Measurements from ENCODE around the gene STAM.
A peak's percentile ranks its signal among the peaks of the same experiment; 100 is the strongest.

Gene STAM

DNA sequence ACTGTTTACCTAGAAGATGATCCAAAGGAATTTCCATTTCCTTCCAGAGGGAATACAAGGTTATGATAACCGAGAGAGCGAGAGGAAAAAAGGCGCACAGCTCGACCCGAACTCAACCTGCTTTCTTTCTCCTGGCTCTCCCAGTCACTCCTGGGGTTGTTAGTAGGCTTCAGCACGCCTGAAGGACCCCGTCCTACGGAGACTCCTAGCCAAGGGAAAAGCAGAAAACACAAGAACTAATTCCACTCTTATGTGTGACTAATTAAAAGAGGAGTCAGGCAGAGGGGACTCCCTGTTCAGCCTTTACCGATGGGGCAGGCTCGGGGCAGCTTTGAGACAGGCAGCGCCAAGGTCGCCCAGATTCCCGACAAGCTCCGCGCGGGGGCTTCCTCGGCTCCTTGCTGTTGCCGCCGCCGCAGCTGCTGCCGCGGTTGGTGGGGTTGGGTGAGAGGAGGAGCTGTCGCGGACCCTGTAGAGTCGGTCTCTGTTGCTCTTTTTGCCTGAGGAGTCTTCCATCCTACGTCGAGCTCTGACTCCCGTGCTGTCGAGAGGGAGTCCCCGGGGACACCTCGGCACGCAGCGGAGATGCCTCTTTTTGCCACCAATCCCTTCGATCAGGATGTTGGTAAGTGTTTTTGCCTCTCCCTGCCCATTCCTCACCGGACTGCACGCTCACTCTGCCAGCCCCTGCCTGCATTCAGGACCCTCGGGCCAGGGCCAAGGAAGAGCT is at the start of gene STAM:
TSS of gene STAM (plus strand) at position 397 of the 730 bp plus-strand sequence. CDS start at position 586, 189 bp downstream.
- TF ChIP-seq, protein P1, sequence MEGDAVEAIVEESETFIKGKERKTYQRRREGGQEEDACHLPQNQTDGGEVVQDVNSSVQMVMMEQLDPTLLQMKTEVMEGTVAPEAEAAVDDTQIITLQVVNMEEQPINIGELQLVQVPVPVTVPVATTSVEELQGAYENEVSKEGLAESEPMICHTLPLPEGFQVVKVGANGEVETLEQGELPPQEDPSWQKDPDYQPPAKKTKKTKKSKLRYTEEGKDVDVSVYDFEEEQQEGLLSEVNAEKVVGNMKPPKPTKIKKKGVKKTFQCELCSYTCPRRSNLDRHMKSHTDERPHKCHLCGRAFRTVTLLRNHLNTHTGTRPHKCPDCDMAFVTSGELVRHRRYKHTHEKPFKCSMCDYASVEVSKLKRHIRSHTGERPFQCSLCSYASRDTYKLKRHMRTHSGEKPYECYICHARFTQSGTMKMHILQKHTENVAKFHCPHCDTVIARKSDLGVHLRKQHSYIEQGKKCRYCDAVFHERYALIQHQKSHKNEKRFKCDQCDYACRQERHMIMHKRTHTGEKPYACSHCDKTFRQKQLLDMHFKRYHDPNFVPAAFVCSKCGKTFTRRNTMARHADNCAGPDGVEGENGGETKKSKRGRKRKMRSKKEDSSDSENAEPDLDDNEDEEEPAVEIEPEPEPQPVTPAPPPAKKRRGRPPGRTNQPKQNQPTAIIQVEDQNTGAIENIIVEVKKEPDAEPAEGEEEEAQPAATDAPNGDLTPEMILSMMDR (IDR thresholded peaks at IDR 0.05; ENCODE audit: low read depth, low read length), result no peak
- in situ Hi-C loops (cut with HindIII; ENCODE audit: low sequenced_read_pairs), result no loop called here
- peak within 1 kb of the TSS; percentile 69 for H3K4me3 ChIP-seq (ENCODE audit: low read depth, low read length)
- DNase-seq (ENCODE audit: low read depth, low spot score), result peak; percentile 96

- no peak for DNase-seq (ENCODE audit: low read depth, low spot score)
- TF ChIP-seq, protein P1 (IDR thresholded peaks at IDR 0.05; ENCODE audit: low read depth, low read length), result no peak
- in situ Hi-C loops (cut with HindIII; ENCODE audit: low sequenced_read_pairs), result no loop called here
- no peak overlapping the region for H3K4me3 ChIP-seq (ENCODE audit: low read depth, low read length)
Observed at GRCh38 chr10:17597386-17597785, 46.6 kb upstream of the STAM start.

- peak; percentile 66 for DNase-seq (ENCODE audit: low read depth, low spot score)
- no peak overlapping the region for H3K4me3 ChIP-seq (ENCODE audit: low read depth, low read length)
- TF ChIP-seq, protein P1 (IDR thresholded peaks at IDR 0.05; ENCODE audit: low read depth, low read length), result peak; percentile 54
- in situ Hi-C loops (cut with HindIII; ENCODE audit: low sequenced_read_pairs), result no loop called here
Observed at GRCh38 chr10:17599089-17599488, 44.9 kb upstream of the STAM start.

DNA sequence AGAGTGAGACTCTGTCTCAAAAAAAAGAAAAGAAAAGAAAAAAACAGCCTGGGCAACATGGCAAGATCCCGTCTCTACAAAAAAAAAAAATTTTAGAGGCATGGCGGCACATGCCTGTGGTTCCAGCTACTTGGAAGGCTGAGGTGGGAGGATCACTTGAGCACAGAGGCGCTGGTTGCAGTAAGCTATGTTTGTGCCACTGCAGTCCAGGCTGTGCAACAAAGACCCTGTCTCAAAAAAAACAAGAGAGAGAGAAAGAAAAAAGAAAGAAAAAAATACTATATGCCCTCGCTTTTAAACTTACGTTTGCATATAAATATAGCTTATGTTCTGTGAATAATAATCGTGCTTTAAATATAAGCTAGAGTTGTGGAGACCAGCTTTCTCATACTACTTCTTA is 38.0 kb upstream of the STAM start:
- DNase-seq (ENCODE audit: low read depth, low spot score), result no peak
- in situ Hi-C loops (cut with HindIII; ENCODE audit: low sequenced_read_pairs), result no loop called here
- TF ChIP-seq, protein P1 (IDR thresholded peaks at IDR 0.05; ENCODE audit: low read depth, low read length), result no peak
- no peak overlapping the region for H3K4me3 ChIP-seq (ENCODE audit: low read depth, low read length)

- H3K4me3 ChIP-seq (ENCODE audit: low read depth, low read length), result no peak overlapping the region
- TF ChIP-seq, protein P1 (IDR thresholded peaks at IDR 0.05; ENCODE audit: low read depth, low read length), result no peak
- no peak for DNase-seq (ENCODE audit: low read depth, low spot score)
- in situ Hi-C loops (cut with HindIII; ENCODE audit: low sequenced_read_pairs), result no loop called here
Observed at GRCh38 chr10:17606547-17607040, 37.4 kb upstream of the STAM start.

DNA sequence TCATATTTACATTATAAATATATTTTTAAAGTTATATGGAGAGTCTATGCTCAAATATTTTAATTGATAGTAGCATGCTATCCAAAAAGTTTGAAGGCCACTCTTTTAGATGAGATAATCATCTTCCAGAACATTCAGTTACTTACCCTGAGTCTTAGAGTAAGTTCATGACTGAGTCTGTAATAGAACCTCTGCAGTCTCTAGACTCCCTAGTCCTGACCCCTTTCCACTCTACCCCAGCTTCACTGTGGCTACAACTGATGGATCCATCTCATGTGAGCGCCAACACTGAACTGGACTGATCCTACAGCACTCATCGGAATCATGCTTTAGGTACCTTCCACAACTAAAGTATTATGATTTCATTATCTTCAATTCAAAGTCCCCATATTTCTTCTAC is 36.9 kb upstream of the STAM start:
- in situ Hi-C loops (cut with HindIII; ENCODE audit: low sequenced_read_pairs), result no loop called here
- TF ChIP-seq, protein P1 (IDR thresholded peaks at IDR 0.05; ENCODE audit: low read depth, low read length), result no peak
- no peak overlapping the region for H3K4me3 ChIP-seq (ENCODE audit: low read depth, low read length)
- DNase-seq (ENCODE audit: low read depth, low spot score), result no peak

Measured in astrocyte of the spinal cord (primary cell).